Keratinocyte (primary cell): Measurements from ENCODE around the gene NDUFAF3. TPM values are rescaled to one million over a fixed set of nuclear protein-coding genes. Genes with fewer than 3 reads are reported as not detected.
A peak's percentile ranks its signal among the peaks of the same experiment; 100 is the strongest.

ENCODE experiments used
- DNase-seq: peaks from one replicate; pipeline ENCODE4 v3.0.0-alpha.2; 2011; ENCODE audit warnings: low read depth, missing footprints, low spot score
- FAIRE-seq: peaks from 2 replicates; lab custom pipeline; 2011; peaks lifted over from hg19 to GRCh38; lab: Jason Lieb, UNC
- H2AFZ ChIP-seq: 2 replicates; pipeline ENCODE4 v1.6.0; 2012; ENCODE audit warnings: low read length, control low read depth, inconsistent platforms; ENCODE audit not compliant: control insufficient read depth
- H3K27ac ChIP-seq: 2 replicates; pipeline ENCODE4 v1.5.1; 2011; ENCODE audit warnings: low read length; ENCODE audit not compliant: control insufficient read depth, insufficient read depth
- H3K27me3 ChIP-seq: 3 replicates; pipeline ENCODE4 v1.6.0; 2011; ENCODE audit warnings: low read length; ENCODE audit not compliant: control insufficient read depth, insufficient read depth; ENCODE audit errors: extremely low read depth
- H3K36me3 ChIP-seq, 2 experiments: 2 replicates in 1 of 2; 3 replicates in 1 of 2; pipeline ENCODE4 v1.5.1; 2011; ENCODE audit warnings: low read length in 2 of 2, mild to moderate bottlenecking in 1 of 2; ENCODE audit not compliant: control insufficient read depth in 2 of 2, insufficient read depth in 2 of 2; ENCODE audit errors: extremely low read depth in 1 of 2
- H3K4me1 ChIP-seq: 3 replicates; pipeline ENCODE4 v1.5.1; 2011; ENCODE audit warnings: low read length; ENCODE audit not compliant: control insufficient read depth, insufficient read depth; ENCODE audit errors: extremely low read depth
- H3K4me2 ChIP-seq: 3 replicates; pipeline ENCODE4 v1.6.0; 2011; ENCODE audit warnings: low read depth, low read length; ENCODE audit not compliant: control insufficient read depth, insufficient read depth; ENCODE audit errors: extremely low read depth
- H3K4me3 ChIP-seq, 3 experiments: fragments of 200-600 bp in 1 of 3; sonication (generic) in 1 of 3; 2 replicates in 2 of 3; 3 replicates in 1 of 3; pipeline ENCODE4 v1.5.1; 2011 to 2016; ENCODE audit warnings: low read length in 3 of 3, mild to moderate bottlenecking in 3 of 3, control low read depth in 2 of 3, inconsistent platforms in 1 of 3, low read depth in 1 of 3, mixed read lengths in 1 of 3, mixed run types in 1 of 3, moderate library complexity in 1 of 3; ENCODE audit not compliant: control insufficient read depth in 2 of 3, insufficient read depth in 2 of 3; ENCODE audit errors: extremely low read depth in 1 of 3
- H3K79me2 ChIP-seq: 2 replicates; pipeline ENCODE4 v1.6.0; 2012; ENCODE audit warnings: low read length; ENCODE audit not compliant: control insufficient read depth, insufficient read depth
- H3K9ac ChIP-seq: 3 replicates; pipeline ENCODE4 v1.6.0; 2011; ENCODE audit warnings: low read length; ENCODE audit not compliant: control insufficient read depth, insufficient read depth; ENCODE audit errors: extremely low read depth
- H3K9me1 ChIP-seq: 3 replicates; pipeline ENCODE4 v1.6.0; 2011; ENCODE audit warnings: low read length; ENCODE audit not compliant: control insufficient read depth, insufficient read depth; ENCODE audit errors: extremely low read depth
- H3K9me3 ChIP-seq: 2 replicates; pipeline ENCODE4 v1.5.1; 2012; ENCODE audit warnings: low read depth, low read length; ENCODE audit not compliant: control insufficient read depth
- H4K20me1 ChIP-seq: 3 replicates; pipeline ENCODE4 v1.6.0; 2011; ENCODE audit warnings: low read length; ENCODE audit not compliant: control insufficient read depth, insufficient read depth; ENCODE audit errors: extremely low read depth
- CTCF ChIP-seq, 3 experiments: IDR thresholded peaks in 1 of 3; conservative IDR thresholded peaks in 1 of 3; optimal IDR thresholded peaks in 1 of 3; 2 replicates in 2 of 3; 3 replicates in 1 of 3; pipeline versions ENCODE3 to v1.5.1; 2011; ENCODE audit warnings: low read length in 3 of 3, mild to moderate bottlenecking in 3 of 3, moderate library complexity in 2 of 3, control low read depth in 1 of 3, inconsistent platforms in 1 of 3; ENCODE audit not compliant: insufficient read depth in 2 of 3; ENCODE audit errors: extremely low read depth in 1 of 3
- EZH2 ChIP-seq: IDR thresholded peaks from one replicate; pipeline ENCODE4 v1.6.1; 2012; ENCODE audit warnings: inconsistent platforms, mild to moderate bottlenecking, low read length, moderate library complexity
- dilution Hi-C: fragments of 300-500 bp; cut with MboI; formaldehyde crosslinking; loops from one replicate; pipeline ENCODE4 v1.7.0; 2020; ENCODE audit warnings: low sequenced_read_pairs; ENCODE audit not compliant: extremely low pct_ligation_motif_present
- polyA plus RNA-seq, 5 experiments: library from polyadenylated mRNA; depleted of rRNA in 3 of 5; stranded (reverse) in 3 of 5; stranded (forward) in 1 of 5; unstranded in 1 of 5; fragments of >200 nt; gene quantifications; 1 replicate in 1 of 5; 2 replicates in 3 of 5; 3 replicates in 1 of 5; pipeline versions ENCODE4 v1.2.1 to v1.2.3, GENCODE V29; 2011 to 2012; ENCODE audit warnings: missing spikeins in 2 of 5, low read depth in 1 of 5, low replicate concordance in 1 of 5

Gene NDUFAF3
- polyA plus RNA-seq, 1 donor (not counting 4 experiments of a cell fraction or from before 2014, with no cell fraction given): 38.3 TPM

GRCh38 chr3:48989796-48990635, 31.9 kb upstream of the NDUFAF3 start, which contains the start of gene P4HTM:
TSS of gene P4HTM (plus strand) at chr3:48990241. CDS start at chr3:48990257, 16 bp downstream.
- no peaks in the 10 kb centered on the region for H3K9me1 ChIP-seq
- peak; percentile 76 for DNase-seq
- peak; percentile 59 for FAIRE-seq
- peaks cover 15% of the 10 kb centered on the region for H3K4me1 ChIP-seq
- peak within 1 kb of the TSS; percentile 47 for H3K27ac ChIP-seq
- TF ChIP-seq CTCF (optimal IDR thresholded peaks at IDR 0.05 in 1 of 3, IDR thresholded peaks at IDR 0.05 in 1 of 3, conservative IDR thresholded peaks at IDR 0.05 in 1 of 3; ENCODE audit: extremely low read depth in 1 of 3, insufficient read depth in 2 of 3, low read length in 3 of 3): peak; percentile 9 to 57 (median 26)
- TF ChIP-seq EZH2: no peak
- H3K79me2 ChIP-seq: no peaks in the 10 kb centered on the region
- H3K36me3 ChIP-seq: peaks cover 2 to 3% of the 10 kb centered on the region in 2 experiments
- no peaks in the 10 kb centered on the region for H4K20me1 ChIP-seq
- H3K27me3 ChIP-seq: no peaks in the 10 kb centered on the region
- peak within 1 kb of the TSS; percentile 30 to 77 (median 73) for H3K4me3 ChIP-seq
- H2AFZ ChIP-seq: peak within 1 kb of the TSS; percentile 94
- H3K4me2 ChIP-seq: peak within 1 kb of the TSS; percentile 93
- no peaks in the 10 kb centered on the region for H3K9me3 ChIP-seq
- dilution Hi-C loops: no loop called here
- peak within 1 kb of the TSS; percentile 67 for H3K9ac ChIP-seq

- Histone ChIP-seq H3K4me1 (peaks cover 15% of the 10 kb centered on the region), H3K4me3 (peak overlapping the region; percentile 30 to 77 (median 73)), H3K4me2 (peak overlapping the region; percentile 93), H4K20me1 (no peaks in the 10 kb centered on the region), H3K9me1 (no peaks in the 10 kb centered on the region), H3K9me3 (no peaks in the 10 kb centered on the region), H2AFZ (no peak overlapping the region), H3K27ac (no peak overlapping the region), H3K79me2 (no peaks in the 10 kb centered on the region), H3K36me3 (no peaks in the 10 kb centered on the region), H3K27me3 (no peaks in the 10 kb centered on the region), H3K9ac (no peak overlapping the region)
- FAIRE-seq (no peak), DNase-seq (no peak)
- no peak for TF ChIP-seq EZH2
- TF ChIP-seq CTCF (optimal IDR thresholded peaks at IDR 0.05 in 1 of 3, IDR thresholded peaks at IDR 0.05 in 1 of 3, conservative IDR thresholded peaks at IDR 0.05 in 1 of 3; ENCODE audit: extremely low read depth in 1 of 3, insufficient read depth in 2 of 3, low read length in 3 of 3): no peak
- dilution Hi-C loops: no loop called here
These were observed 31.1 kb upstream of the NDUFAF3 start for GRCh38 chr3:48990636-48991469.
